Cortex of kidney (tissue), 1 donor: ENCODE measurements around the gene ETS1.

Experiments
- DNase-seq: peaks from one replicate; lab custom pipeline; 2025; lab: John Stamatoyannopoulos, UW

The ETS1 gene

GRCh38 chr11:128540469-128540868 lies 46.9 kb downstream of the ETS1 start:
- no peak for DNase-seq

DNA sequence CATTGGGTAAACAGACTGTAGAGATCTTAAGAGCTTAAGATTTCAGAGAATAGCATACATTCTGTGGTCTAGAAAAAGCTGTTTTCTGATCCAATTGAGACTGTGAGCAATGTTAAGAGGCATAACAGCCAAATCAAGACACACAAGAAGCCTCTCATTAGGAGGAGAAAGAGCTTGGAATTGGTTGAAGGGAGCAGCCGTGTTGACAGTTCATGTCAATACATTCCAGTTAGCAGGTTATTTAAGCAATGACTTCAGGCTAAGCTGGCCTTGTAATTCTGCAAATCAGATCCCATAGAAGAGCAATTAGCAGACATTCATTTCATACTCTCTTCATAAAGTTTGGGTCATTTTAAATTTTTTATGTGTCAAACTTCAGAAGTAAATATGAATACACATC lies 50.9 kb downstream of the ETS1 start:
- DNase-seq = no peak

GRCh38 chr11:128535468-128536457 lies 51.6 kb downstream of the ETS1 start:
- DNase-seq = no peak

DNA sequence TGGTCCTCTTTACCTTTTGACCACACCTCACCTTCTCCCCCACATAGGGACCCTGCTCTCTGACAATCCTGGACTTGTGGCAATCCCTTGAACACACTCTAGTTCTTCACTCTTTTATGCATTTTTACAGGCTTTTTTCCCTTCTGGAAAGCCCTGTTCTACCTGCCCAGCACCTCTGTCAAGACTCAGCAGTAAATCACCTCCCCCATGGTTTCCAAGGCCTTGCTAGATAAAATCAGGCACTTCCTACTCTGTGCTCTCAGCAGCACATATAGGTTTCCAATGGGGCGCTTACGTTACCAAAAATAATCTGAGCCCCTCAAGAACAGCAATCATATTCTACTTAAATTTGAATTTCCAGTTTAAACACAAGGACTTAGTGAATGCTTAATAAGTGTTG lies 53.9 kb downstream of the ETS1 start:
- no peak for DNase-seq

DNA sequence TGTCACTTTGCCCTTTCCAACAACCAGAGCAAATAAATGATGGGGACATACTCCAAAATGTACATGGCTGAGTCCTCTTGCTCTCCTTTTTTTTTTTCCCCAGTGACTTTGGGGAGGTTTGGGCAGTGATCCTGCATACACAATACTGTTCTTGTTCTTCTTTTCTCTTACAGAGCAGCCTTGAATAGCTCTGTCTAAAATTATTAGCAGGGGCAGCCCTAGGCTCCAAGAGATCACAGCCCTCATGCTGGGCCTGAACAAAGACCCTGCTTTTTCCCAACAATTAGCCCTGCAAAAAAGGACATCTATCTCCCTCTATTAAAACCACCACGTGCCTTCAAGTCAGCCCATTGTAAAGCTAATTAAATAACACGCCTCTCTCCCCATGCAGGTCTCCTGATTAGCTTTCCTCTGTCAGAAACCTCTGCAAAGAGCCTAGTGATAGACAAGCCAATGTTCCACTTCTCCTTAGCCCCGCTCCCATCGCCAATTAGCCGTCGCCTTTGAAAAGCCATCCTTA lies 54.7 kb downstream of the ETS1 start:
- no peak for DNase-seq

DNA sequence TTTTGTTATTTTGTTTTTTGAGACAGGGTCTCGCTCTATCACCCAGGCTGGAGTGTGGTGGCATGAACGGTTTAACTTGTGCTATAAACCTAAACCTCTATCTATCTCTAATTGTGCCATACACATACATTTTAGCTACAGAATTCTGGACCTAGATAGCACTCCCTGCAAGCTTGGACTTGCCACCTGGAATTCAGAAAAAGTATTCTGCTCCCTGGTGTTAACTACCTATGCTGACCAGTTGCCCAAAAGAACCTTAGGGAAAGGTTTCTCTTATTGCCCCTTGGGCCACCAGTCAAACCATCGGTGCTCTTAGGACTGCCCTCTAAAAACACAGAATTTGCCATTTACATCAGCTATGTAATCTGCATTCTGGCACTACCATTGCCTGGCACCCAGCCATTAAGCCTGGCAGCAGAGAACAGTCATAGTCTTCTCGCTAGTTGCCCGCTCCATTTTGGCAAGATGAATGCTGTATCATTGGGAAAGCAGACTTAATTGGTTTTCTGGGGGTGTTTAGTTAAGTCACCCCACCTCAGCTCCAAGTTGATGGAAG lies 55.3 kb downstream of the ETS1 start:
- DNase-seq = no peak

DNA sequence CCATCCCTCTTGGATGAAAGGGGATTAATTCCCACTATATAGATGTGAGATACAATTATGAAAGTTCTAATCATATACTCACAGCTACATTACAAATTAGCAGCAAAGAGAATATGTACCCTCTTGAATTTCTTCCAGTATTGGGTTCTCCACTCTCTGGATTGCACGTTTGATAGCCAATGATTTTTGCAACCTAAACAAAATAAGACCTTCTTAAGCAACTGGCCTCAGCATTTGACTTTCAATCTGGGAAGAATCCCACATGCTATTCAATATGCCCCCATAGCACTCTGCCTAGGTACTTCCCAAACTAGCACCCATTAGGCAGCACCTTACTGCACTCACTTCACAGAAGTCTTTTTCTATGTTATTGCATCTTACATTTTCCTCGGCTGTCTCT lies 55.8 kb downstream of the ETS1 start:
- DNase-seq = no peak

DNA sequence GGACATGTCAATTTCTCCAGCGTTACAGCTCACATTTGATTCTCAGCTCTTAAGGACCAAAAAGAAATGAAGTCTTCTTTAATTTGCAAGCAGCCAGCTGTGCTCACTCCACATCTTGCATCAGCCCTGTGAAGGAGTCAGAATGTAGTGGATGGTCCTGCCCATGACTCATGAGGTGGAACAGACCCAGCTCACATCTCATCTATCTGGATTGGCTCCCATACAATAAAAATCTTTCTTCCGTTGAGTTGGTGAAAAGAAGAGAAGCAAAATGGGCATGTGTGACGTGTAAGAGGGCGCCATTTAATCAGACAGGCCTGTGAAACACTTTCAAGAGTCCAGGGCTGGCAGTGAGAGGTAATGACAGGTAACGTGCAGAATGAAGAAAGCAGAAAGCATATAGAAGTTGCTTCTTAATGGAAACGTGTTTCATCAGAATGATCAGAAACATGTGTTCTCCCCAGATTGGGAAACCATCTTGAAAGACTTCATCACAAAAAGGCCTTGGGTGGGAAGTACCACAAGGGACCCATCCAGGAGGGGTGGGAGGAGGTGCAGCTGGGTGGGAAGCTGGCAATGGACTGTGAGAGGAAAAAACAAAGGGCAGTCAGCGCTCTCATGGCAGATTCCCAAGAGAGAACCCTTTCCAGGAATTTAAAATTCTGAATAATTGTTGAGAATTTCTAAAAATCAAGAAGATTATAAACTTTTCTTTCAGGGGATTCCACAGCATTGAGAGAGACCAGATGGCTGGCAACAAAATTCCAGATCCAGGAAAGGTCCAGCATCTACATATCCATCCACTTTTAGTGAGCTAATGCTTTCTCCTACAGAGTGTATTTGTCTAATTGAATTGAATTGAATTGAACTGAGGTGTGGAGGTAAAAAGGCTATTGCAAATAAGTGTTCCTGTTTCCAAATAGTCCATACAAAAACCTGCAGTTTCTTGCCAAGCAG lies 57.0 kb downstream of the ETS1 start:
- no peak for DNase-seq

- no peak for DNase-seq
Measured at GRCh38 chr11:128528294-128528693, 59.1 kb downstream of the ETS1 start.

DNA sequence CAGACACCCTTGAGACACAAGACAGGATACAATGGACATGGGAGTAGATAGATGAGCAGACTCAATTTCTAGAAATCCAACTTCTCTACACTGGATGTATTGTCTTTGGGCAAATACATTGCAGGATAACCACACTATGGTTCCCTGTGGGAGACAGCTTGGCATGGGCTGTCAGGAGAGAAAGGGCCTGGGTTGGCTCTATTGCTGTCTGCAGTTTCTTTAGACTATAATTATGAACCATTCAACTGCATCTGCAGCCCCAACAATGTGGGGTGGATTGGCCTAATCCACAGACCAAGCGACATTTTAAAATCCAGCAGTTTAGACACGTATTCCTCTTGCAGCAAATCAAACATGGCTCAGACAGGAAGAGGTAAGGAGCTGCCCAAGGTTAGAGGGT lies 60.3 kb downstream of the ETS1 start:
- no peak for DNase-seq

DNA sequence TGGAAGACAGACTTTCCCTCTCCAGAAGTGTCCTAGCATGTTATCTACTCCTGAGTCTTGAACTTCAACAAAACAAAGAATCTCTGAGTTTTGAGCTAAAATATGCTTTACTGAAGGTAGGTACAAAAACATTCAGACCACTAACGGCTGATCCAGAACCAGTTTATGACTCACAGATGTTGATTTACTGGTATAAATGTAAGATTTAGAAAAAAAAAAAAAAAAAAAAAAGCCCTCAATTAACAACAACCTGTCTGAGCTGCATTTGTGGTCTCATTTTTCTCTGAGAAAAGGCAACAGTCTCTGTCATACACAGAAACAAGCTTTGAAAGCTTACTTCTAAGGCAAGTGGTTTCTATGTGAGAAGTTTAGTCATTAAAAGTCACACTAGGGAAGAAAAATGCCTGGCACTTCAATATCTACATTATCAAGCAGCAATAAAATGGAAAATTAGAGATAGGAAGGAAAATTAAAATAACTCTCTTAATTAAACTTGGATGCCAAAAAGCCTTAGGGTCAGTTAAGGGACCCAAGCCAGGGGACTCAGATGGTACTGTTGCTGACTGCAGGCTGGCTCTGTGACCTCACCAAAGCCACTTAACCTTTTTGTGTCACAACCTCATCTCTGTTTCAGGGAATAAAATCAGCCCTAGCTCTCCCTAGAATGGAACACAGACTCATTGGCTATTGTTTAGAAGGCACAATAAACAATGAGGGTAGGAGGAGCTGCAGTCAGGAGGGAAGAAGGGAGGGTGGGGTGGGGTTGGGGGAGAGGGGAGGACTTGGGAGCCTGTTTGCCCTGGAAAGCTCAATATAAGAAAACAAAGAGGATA lies 61.7 kb downstream of the ETS1 start:
- no peak for DNase-seq

- DNase-seq = no peak
Measured at GRCh38 chr11:128524172-128524571, 63.2 kb downstream of the ETS1 start.

GRCh38 chr11:128523641-128524040 lies 63.7 kb downstream of the ETS1 start:
- DNase-seq = no peak

- no peak for DNase-seq
Measured at GRCh38 chr11:128522943-128523518, 64.3 kb downstream of the ETS1 start.

DNA sequence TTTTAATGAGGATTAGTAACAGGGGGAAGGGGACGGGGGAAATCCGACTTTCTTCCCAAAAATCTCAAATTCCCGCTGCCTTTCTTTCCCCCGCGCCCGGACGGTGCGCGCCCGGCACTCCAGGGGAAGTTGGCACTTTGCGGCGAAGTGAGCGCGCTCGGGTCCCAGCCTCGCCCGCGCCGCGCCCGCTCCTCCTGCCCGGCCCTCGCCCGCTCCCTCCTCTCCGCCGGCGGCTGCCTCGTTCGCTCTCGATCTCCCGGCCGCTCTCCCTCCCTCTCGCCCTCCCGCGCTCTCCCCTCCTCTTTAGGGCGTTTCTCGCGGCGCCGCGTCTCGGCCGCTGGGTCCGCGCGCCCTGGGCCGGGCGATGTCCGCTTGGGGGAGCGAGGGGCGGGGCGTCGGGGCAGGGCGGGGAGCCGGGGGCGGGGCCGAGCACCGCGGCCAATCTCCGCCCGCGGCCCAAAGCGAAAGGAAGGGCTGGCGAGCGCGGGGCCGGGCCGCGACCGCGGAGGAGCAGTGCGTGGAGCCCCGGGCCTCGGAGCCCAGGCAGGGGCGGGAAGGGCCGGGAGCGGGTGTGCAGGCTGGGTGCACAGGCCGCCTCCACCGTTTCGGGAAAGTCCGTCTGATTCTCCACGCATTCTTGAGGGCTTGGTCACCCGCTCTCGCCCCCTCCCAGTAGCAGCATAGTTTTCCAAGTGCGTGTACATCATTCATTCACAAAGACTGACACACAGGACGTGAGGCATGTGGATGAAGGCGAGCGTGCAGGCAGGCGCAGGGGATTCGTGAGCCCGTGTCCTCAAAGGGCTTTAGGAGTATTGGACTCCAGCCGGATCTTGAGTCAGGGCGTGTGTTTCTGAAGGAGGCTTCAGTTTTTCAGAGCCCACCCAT lies 65.1 kb downstream of the ETS1 start:
- peak; percentile 57 for DNase-seq

- no peak for DNase-seq
Measured at GRCh38 chr11:128521682-128522054, 65.7 kb downstream of the ETS1 start.

DNA sequence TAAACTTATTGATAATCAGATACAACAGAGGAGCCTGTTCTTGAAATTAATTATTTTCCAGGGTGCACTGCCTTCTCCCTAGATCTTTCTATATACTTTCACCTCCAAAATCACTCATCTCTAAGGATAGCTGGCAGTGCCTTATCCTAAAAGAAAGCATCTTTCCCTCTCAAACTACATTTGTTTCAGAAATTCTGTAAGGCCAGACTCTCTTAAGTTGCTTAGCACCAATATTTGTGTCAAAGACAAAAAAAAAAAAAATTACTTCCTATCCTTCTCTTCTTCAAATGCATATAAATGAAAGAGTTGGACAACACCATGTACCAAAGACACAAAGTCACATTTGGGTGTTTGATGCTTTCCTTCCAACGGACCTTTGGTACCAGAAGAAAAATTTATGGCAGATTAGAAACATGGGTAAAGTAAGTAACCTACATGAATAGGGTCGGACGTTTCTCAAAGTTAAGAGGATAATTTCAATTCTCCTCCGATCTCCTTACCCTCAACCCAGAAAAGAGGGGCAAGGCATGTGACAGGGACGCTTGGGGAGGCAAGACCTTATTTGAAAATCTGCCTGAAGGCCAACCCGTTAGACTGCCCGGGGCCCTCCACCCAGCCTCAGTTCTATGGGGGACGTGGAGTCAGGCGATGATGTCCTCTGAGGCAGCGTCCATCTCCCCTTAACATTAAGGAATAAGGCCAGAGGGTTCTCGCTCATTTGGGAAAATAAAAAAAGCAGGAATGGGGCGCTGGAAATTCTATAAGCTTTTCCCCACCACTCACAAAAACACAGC lies 66.3 kb downstream of the ETS1 start:
- DNase-seq = no peak

GRCh38 chr11:128520206-128520887 lies 67.0 kb downstream of the ETS1 start:
- DNase-seq = no peak
